IMR-90 (cell line): ENCODE measurements around the gene LMOD1. TPM values are rescaled to one million over a fixed set of nuclear protein-coding genes. Genes with fewer than 3 reads are reported as not detected.

Experiments
- ATAC-seq: fragments of 200-7000 bp; cut with Tn5 transposase; 2 replicates; pipeline ENCODE4 v1.9.1; 2020; ENCODE audit warnings: low read depth, mild to moderate bottlenecking, moderate library complexity
- BruUV-seq: library from RNA; stranded (reverse); fragments of 400-500 nt; replicated peaks from 2 replicates; lab custom pipeline; 2021; lab: Mats Ljungman, UMichigan
- CTCF ChIA-PET: fragments of 300-600 bp; formaldehyde crosslinking; extraction: SDS; loops from one replicate; lab custom pipeline; 2021; ENCODE audit warnings: antibody characterized with exemption; lab: Yijun Ruan, JAX
- POLR2A ChIA-PET: fragments of 300-600 bp; sonication (Branson Sonifier 250); formaldehyde crosslinking; loops from one replicate; lab custom pipeline; 2022; ENCODE audit warnings: antibody characterized with exemption; ENCODE audit not compliant: unreplicated experiment; lab: Charles Lee
- DNase-seq: peaks from one replicate; pipeline ENCODE4 v3.0.0; 2013
- H2AFZ ChIP-seq: replicated peaks from 2 replicates; pipeline ENCODE3; 2013; ENCODE audit warnings: low read length, mild to moderate bottlenecking; ENCODE audit not compliant: poor library complexity
- H2AK5ac ChIP-seq: 2 replicates; pipeline ENCODE4 v1.6.1; 2013; ENCODE audit warnings: low read depth, low read length, inconsistent platforms
- H2AK9ac ChIP-seq: replicated peaks from 2 replicates; pipeline ENCODE3; 2013; ENCODE audit warnings: mild to moderate bottlenecking, low read depth, low read length, moderate library complexity; ENCODE audit not compliant: poor library complexity
- H2BK120ac ChIP-seq: 2 replicates; pipeline ENCODE4 v1.6.1; 2013; ENCODE audit warnings: low read depth, low read length, inconsistent platforms
- H2BK15ac ChIP-seq: 3 replicates; pipeline ENCODE4 v1.6.1; 2013; ENCODE audit warnings: low read depth, low read length, inconsistent platforms
- H2BK20ac ChIP-seq: 2 replicates; pipeline ENCODE4 v1.6.1; 2013; ENCODE audit warnings: low read depth, mild to moderate bottlenecking, inconsistent platforms, low read length, moderate library complexity
- H2BK5ac ChIP-seq: 2 replicates; pipeline ENCODE4 v1.6.1; 2013; ENCODE audit warnings: mild to moderate bottlenecking, low read depth, low read length, inconsistent platforms; ENCODE audit not compliant: poor library complexity, severe bottlenecking
- H3K14ac ChIP-seq: replicated peaks from 2 replicates; pipeline ENCODE4 v1.6.1; 2013; ENCODE audit warnings: low read depth, low read length, inconsistent platforms
- H3K18ac ChIP-seq: 2 replicates; pipeline ENCODE4 v1.6.1; 2013; ENCODE audit warnings: low read depth, low read length, control low read depth
- H3K23ac ChIP-seq: 2 replicates; pipeline ENCODE4 v1.6.1; 2013; ENCODE audit warnings: low read depth, low read length, inconsistent platforms
- H3K27ac ChIP-seq: 2 replicates; pipeline ENCODE4 v1.5.1; 2013; ENCODE audit warnings: mild to moderate bottlenecking, control low read depth, low read length; ENCODE audit not compliant: insufficient read depth
- H3K27me3 ChIP-seq: 2 replicates; pipeline ENCODE4 v1.6.1; 2013; ENCODE audit warnings: low read length; ENCODE audit not compliant: control insufficient read depth, insufficient read depth
- H3K36me3 ChIP-seq: 2 replicates; pipeline ENCODE4 v1.6.1; 2013; ENCODE audit warnings: low read length, mixed read lengths; ENCODE audit not compliant: control insufficient read depth, insufficient read depth
- H3K4ac ChIP-seq: 2 replicates; pipeline ENCODE4 v1.6.1; 2013; ENCODE audit warnings: low read depth, low read length, inconsistent platforms
- H3K4me1 ChIP-seq: 2 replicates; pipeline ENCODE4 v1.6.1; 2013; ENCODE audit warnings: low read length, mixed read lengths; ENCODE audit not compliant: control insufficient read depth, insufficient read depth
- H3K4me2 ChIP-seq: 2 replicates; pipeline ENCODE4 v1.6.1; 2013; ENCODE audit warnings: low read depth, mild to moderate bottlenecking, control low read depth, low read length, moderate library complexity
- H3K4me3 ChIP-seq: 2 replicates; pipeline ENCODE4 v1.5.1; 2013; ENCODE audit warnings: low read depth, mild to moderate bottlenecking, control low read depth, low read length, moderate library complexity; ENCODE audit not compliant: insufficient read depth
- H3K56ac ChIP-seq: 2 replicates; pipeline ENCODE4 v1.6.1; 2013; ENCODE audit warnings: low read length, inconsistent platforms; ENCODE audit not compliant: insufficient read depth; ENCODE audit errors: extremely low read depth
- H3K79me1 ChIP-seq, 2 experiments: 2 replicates each; pipeline ENCODE4 v1.6.1; 2013; ENCODE audit warnings: low read length in 2 of 2, inconsistent platforms in 1 of 2, low read depth in 1 of 2
- H3K9ac ChIP-seq: 2 replicates; pipeline ENCODE4 v1.6.1; 2013; ENCODE audit warnings: low read depth, low read length, control low read depth
- H3K9me1 ChIP-seq: 2 replicates; pipeline ENCODE4 v1.6.1; 2013; ENCODE audit warnings: low read length, inconsistent platforms; ENCODE audit not compliant: insufficient read depth
- H3K9me3 ChIP-seq: 2 replicates; pipeline ENCODE4 v1.6.1; 2013; ENCODE audit warnings: low read length; ENCODE audit not compliant: control insufficient read depth, insufficient read depth
- H4K20me1 ChIP-seq: 2 replicates; pipeline ENCODE4 v1.6.1; 2013; ENCODE audit warnings: low read length, inconsistent platforms; ENCODE audit not compliant: insufficient read depth
- H4K5ac ChIP-seq: 2 replicates; pipeline ENCODE4 v1.6.1; 2013; ENCODE audit warnings: mild to moderate bottlenecking, low read depth, low read length, control low read depth
- H4K8ac ChIP-seq, 2 experiments: 2 replicates each; pipeline ENCODE4 v1.6.1; 2013; ENCODE audit warnings: low read depth in 2 of 2, low read length in 2 of 2, control low read depth in 1 of 2, inconsistent platforms in 1 of 2
- H4K91ac ChIP-seq: 2 replicates; pipeline ENCODE4 v1.6.1; 2013; ENCODE audit warnings: low read depth, low read length, inconsistent platforms; ENCODE audit not compliant: insufficient read depth
- MAZ ChIP-seq: IDR thresholded peaks from 2 replicates; pipeline ENCODE4 v1.6.1; 2012; ENCODE audit warnings: low read depth, mild to moderate bottlenecking, low read length, improper control_type of control experiment, moderate library complexity, borderline replicate concordance
- NFE2L2 ChIP-seq: fragments of 150-350 bp; IDR thresholded peaks from 2 replicates; pipeline ENCODE4 v1.6.1; 2016; ENCODE audit warnings: low read depth, mild to moderate bottlenecking, low read length
- RAD21 ChIP-seq: IDR thresholded peaks from 2 replicates; pipeline ENCODE4 v1.6.1; 2012; ENCODE audit warnings: low read length, improper control_type of control experiment
- USF2 ChIP-seq: fragments of 150-350 bp; IDR thresholded peaks from 2 replicates; pipeline ENCODE4 v1.6.1; 2017; ENCODE audit warnings: mild to moderate bottlenecking, antibody characterized with exemption, low read length, low read depth
- WGBS, 2 experiments: methylation state at CpG; one replicate each; pipeline versions ENCODE4 v1.1.5 to v1.1.7; 2013; ENCODE audit warnings: missing lambda C conversion rate in 2 of 2; ENCODE audit not compliant: insufficient read length in 1 of 2; ENCODE audit errors: extremely low coverage in 2 of 2; 5-methylcytosine and 5-hydroxymethylcytosine counted together
- dilution Hi-C: fragments of 300-500 bp; cut with HindIII; formaldehyde crosslinking; loops from one replicate; pipeline ENCODE4 v1.14.3; 2018; ENCODE audit warnings: low sequenced_read_pairs; ENCODE audit not compliant: unreplicated experiment
- in situ Hi-C: fragments of 300-500 bp; cut with MboI; formaldehyde crosslinking; loops from 3 replicates; pipeline ENCODE4 v1.14.3; 2019; ENCODE audit warnings: low sequenced_read_pairs, inconsistent platforms, mixed read lengths
- intact Hi-C: fragments of 100-400 bp; cut with micrococcal nuclease; formaldehyde crosslinking; loops from 2 replicates; pipeline ENCODE4 v1.10.0; 2022
- polyA plus RNA-seq, 3 experiments: library from polyadenylated mRNA; depleted of rRNA; stranded (reverse); fragments of >200 nt; gene quantifications; 2 replicates each; pipeline ENCODE4 v1.2.3, GENCODE V29; 2012; ENCODE audit warnings: low replicate concordance in 1 of 3
- total RNA-seq: library from RNA; depleted of rRNA; stranded (reverse); fragments of >200 nt; gene quantifications from 2 replicates; pipeline ENCODE4 v1.2.3, GENCODE V29; 2012

Gene LMOD1
- total and polyA plus RNA-seq, 2 of the 4 experiments (the other 2 are of a cell fraction), result 51.7 to 53.2 TPM

GRCh38 chr1:201849372-201850052, 96.8 kb downstream of the LMOD1 start:
- ATAC-seq (peak; percentile 7; the same call in 1 of the 2 replicates), DNase-seq (no peak)
- POLR2A ChIA-PET, result interaction anchor here (0.5 kb wide), 1 partner anchor 17 kb away, joined by 3 read pairs; no protein-coding TSS in a partner anchor
- dilution Hi-C loops (no loop called here), in situ Hi-C loops (no loop called here), intact Hi-C loops (no loop called here)
- no peak overlapping the region for H3K18ac ChIP-seq
- H4K5ac ChIP-seq, result no peak overlapping the region
- H3K56ac ChIP-seq, result no peak overlapping the region; the same call in 1 of the 2 replicates
- peaks cover 26% of the 10 kb centered on the region for H3K36me3 ChIP-seq
- 0 out of 2 replicates have a peak overlapping the region, but pooled peaks have one; percentile 20 for H3K14ac ChIP-seq
- H2AFZ ChIP-seq, result no peak overlapping the region
- H3K9me1 ChIP-seq, result peaks cover 7% of the 10 kb centered on the region
- CTCF ChIA-PET, result interaction anchor here (1.1 to 3.1 kb wide), 2 partner anchors 20 to 34 kb away, joined by 4 to 8 read pairs; partner anchors contain the start of gene IPO9
- peak overlapping the region; percentile 3; the same call in 1 of the 2 replicates for H3K4ac ChIP-seq
- no peak overlapping the region for H4K8ac ChIP-seq
- no peak overlapping the region for H3K9ac ChIP-seq
- WGBS, 2 experiments, result 70% methylated on average over 2 of the region's 2 CpGs; no CpG with 5 or more reads in 1 of the 2 experiments
- H2AK5ac ChIP-seq, result no peak overlapping the region
- H2BK15ac ChIP-seq, result no peak overlapping the region; the same call in 2 of the 3 replicates
- no peak overlapping the region for H2AK9ac ChIP-seq
- peak overlapping the region; percentile 39; the same call in 1 of the 2 replicates for H3K23ac ChIP-seq
- H3K4me2 ChIP-seq, result peak overlapping the region; percentile 19; the same call in 1 of the 2 replicates
- TF ChIP-seq MAZ (no peak), NFE2L2 (no peak), USF2 (no peak), RAD21 (no peak)
- H2BK5ac ChIP-seq, result peak overlapping the region; percentile 80
- peak overlapping the region; percentile 33; the same call in 1 of the 2 replicates for H2BK20ac ChIP-seq
- H3K4me3 ChIP-seq, result no peak overlapping the region
- no peaks in the 10 kb centered on the region for H3K9me3 ChIP-seq
- peaks cover 28 to 63% of the 10 kb centered on the region in 2 experiments for H3K79me1 ChIP-seq
- no peak overlapping the region for H3K27ac ChIP-seq
- H4K20me1 ChIP-seq, result peaks cover 23% of the 10 kb centered on the region; the same call in 1 of the 2 replicates
- 0 out of 2 replicates have a peak overlapping the region, but pooled peaks have one; percentile 24 for H2BK120ac ChIP-seq
- H4K91ac ChIP-seq, result no peak overlapping the region
- no peaks in the 10 kb centered on the region for H3K27me3 ChIP-seq
- peaks cover 3% of the 10 kb centered on the region; the same call in 1 of the 2 replicates for H3K4me1 ChIP-seq
- no TSS peak for BruUV-seq
